ENCODE results near the gene SLC17A3.

Gene SLC17A3

GRCh38 chr6:25831532-25832306, 42.3 kb downstream of the SLC17A3 start, which contains the start of gene SLC17A1:
TSS of gene SLC17A1 (minus strand) at chr6:25832052. CDS start at chr6:25830557, 1,495 bp downstream.
- no peaks in the 10 kb centered on the region for H3K4me1 ChIP-seq (ENCODE audit: insufficient read depth, low read length)
- H3K27me3 ChIP-seq (ENCODE audit: insufficient read depth, low read length, poor library complexity): peaks cover 3% of the 10 kb centered on the region
- ATAC-seq (ENCODE audit: insufficient read depth, low read depth) (no peak), DNase-seq (no peak)
- no peak within 1 kb of the TSS for H3K27ac ChIP-seq (ENCODE audit: low read length)
- no peak for TF ChIP-seq EZH2 (IDR thresholded peaks at IDR 0.05; ENCODE audit: borderline replicate concordance, low read depth, low read length, severe bottlenecking)
- TF ChIP-seq, protein P1, sequence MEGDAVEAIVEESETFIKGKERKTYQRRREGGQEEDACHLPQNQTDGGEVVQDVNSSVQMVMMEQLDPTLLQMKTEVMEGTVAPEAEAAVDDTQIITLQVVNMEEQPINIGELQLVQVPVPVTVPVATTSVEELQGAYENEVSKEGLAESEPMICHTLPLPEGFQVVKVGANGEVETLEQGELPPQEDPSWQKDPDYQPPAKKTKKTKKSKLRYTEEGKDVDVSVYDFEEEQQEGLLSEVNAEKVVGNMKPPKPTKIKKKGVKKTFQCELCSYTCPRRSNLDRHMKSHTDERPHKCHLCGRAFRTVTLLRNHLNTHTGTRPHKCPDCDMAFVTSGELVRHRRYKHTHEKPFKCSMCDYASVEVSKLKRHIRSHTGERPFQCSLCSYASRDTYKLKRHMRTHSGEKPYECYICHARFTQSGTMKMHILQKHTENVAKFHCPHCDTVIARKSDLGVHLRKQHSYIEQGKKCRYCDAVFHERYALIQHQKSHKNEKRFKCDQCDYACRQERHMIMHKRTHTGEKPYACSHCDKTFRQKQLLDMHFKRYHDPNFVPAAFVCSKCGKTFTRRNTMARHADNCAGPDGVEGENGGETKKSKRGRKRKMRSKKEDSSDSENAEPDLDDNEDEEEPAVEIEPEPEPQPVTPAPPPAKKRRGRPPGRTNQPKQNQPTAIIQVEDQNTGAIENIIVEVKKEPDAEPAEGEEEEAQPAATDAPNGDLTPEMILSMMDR (IDR thresholded peaks at IDR 0.05; ENCODE audit: borderline replicate concordance, extremely low read depth, low read length, poor library complexity, severe bottlenecking): no peak
- no peak within 1 kb of the TSS for H2AFZ ChIP-seq (ENCODE audit: low read depth, low read length)
- no peak within 1 kb of the TSS for H3K4me2 ChIP-seq (ENCODE audit: insufficient read depth, low read length)
- H3K36me3 ChIP-seq (ENCODE audit: insufficient read depth, low read length): no peaks in the 10 kb centered on the region
- no peak within 1 kb of the TSS for H3K4me3 ChIP-seq (ENCODE audit: low read depth in 1 of 2, low read length in 2 of 2)
- no peaks in the 10 kb centered on the region for H4K20me1 ChIP-seq (ENCODE audit: insufficient read depth, low read length)
- no peaks in the 10 kb centered on the region for H3K9me3 ChIP-seq (ENCODE audit: insufficient read depth, low read length, severe bottlenecking)
- H3K79me2 ChIP-seq (ENCODE audit: insufficient read depth, low read length): no peaks in the 10 kb centered on the region
- H3K9ac ChIP-seq (ENCODE audit: low read depth, low read length): no peak within 1 kb of the TSS

DNA sequence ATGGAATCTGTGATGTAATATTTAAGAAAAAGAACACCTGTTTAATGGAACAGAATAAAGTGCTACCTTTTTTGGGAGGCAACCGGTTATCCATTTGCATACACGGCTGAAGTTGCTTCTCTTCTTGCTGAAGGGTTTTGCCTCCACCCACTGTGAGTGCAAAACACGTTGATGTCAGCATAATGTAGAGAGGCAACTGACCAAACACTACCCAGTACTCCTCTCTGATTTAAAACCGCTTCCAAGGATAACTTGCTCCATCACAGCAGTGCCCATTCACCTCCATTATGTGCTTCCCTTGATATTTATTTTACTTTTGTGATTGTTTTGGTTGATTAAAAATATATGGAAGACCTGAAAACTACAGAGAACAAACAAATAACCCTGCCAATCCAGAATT, 43.6 kb downstream of the SLC17A3 start:
- H3K36me3 ChIP-seq (ENCODE audit: insufficient read depth, low read length): no peaks in the 10 kb centered on the region
- no peak overlapping the region for H2AFZ ChIP-seq (ENCODE audit: low read depth, low read length)
- H3K27ac ChIP-seq (ENCODE audit: low read length): no peak overlapping the region
- no peaks in the 10 kb centered on the region for H3K4me1 ChIP-seq (ENCODE audit: insufficient read depth, low read length)
- H3K4me3 ChIP-seq (ENCODE audit: low read depth in 1 of 2, low read length in 2 of 2): no peak overlapping the region
- no peaks in the 10 kb centered on the region for H4K20me1 ChIP-seq (ENCODE audit: insufficient read depth, low read length)
- no peak for DNase-seq
- H3K9ac ChIP-seq (ENCODE audit: low read depth, low read length): no peak overlapping the region
- peaks cover 6% of the 10 kb centered on the region for H3K27me3 ChIP-seq (ENCODE audit: insufficient read depth, low read length, poor library complexity)
- no peak for ATAC-seq (ENCODE audit: insufficient read depth, low read depth)
- H3K79me2 ChIP-seq (ENCODE audit: insufficient read depth, low read length): no peaks in the 10 kb centered on the region
- no peak overlapping the region for H3K4me2 ChIP-seq (ENCODE audit: insufficient read depth, low read length)
- no peaks in the 10 kb centered on the region for H3K9me3 ChIP-seq (ENCODE audit: insufficient read depth, low read length, severe bottlenecking)
- TF ChIP-seq, protein P1 (IDR thresholded peaks at IDR 0.05; ENCODE audit: borderline replicate concordance, extremely low read depth, low read length, poor library complexity, severe bottlenecking): no peak
- TF ChIP-seq EZH2 (IDR thresholded peaks at IDR 0.05; ENCODE audit: borderline replicate concordance, low read depth, low read length, severe bottlenecking): no peak

DNA sequence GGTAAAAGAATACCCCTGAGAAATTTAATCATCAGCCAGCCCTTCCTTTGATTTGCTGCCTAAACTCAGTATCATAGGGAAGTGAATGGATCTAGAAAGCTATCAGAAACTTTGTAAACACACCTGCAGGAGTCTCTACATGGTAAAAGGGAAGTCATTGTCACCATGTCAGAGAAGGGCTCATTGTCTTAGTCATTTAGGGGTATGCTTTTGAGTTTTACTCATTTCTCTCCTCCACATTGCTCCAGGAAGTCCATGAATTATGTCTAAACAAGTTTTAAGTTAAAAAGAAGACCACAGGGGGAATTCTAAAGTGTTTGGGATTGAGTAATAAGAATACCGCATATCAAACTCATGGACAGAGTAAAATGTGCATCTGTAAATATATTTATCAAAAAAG, 44.7 kb downstream of the SLC17A3 start:
- no peaks in the 10 kb centered on the region for H3K9me3 ChIP-seq (ENCODE audit: insufficient read depth, low read length, severe bottlenecking)
- H3K36me3 ChIP-seq (ENCODE audit: insufficient read depth, low read length): no peaks in the 10 kb centered on the region
- TF ChIP-seq, protein P1 (IDR thresholded peaks at IDR 0.05; ENCODE audit: borderline replicate concordance, extremely low read depth, low read length, poor library complexity, severe bottlenecking): no peak
- TF ChIP-seq EZH2 (IDR thresholded peaks at IDR 0.05; ENCODE audit: borderline replicate concordance, low read depth, low read length, severe bottlenecking): no peak
- H3K4me3 ChIP-seq (ENCODE audit: low read depth in 1 of 2, low read length in 2 of 2): no peak overlapping the region
- no peak overlapping the region for H3K4me2 ChIP-seq (ENCODE audit: insufficient read depth, low read length)
- H3K9ac ChIP-seq (ENCODE audit: low read depth, low read length): no peak overlapping the region
- H4K20me1 ChIP-seq (ENCODE audit: insufficient read depth, low read length): no peaks in the 10 kb centered on the region
- H3K27ac ChIP-seq (ENCODE audit: low read length): no peak overlapping the region
- no peaks in the 10 kb centered on the region for H3K79me2 ChIP-seq (ENCODE audit: insufficient read depth, low read length)
- H3K4me1 ChIP-seq (ENCODE audit: insufficient read depth, low read length): no peaks in the 10 kb centered on the region
- ATAC-seq (ENCODE audit: insufficient read depth, low read depth) (no peak), DNase-seq (no peak)
- H2AFZ ChIP-seq (ENCODE audit: low read depth, low read length): no peak overlapping the region
- peaks cover 6% of the 10 kb centered on the region for H3K27me3 ChIP-seq (ENCODE audit: insufficient read depth, low read length, poor library complexity)
